Stimulated activated effector memory CD8-positive, alpha-beta T cell treated with anti-CD3 and anti-CD28 coated beads, Interleukin-12 subunit alpha, Interleukin-12 subunit beta, amount 100 ng/mL, for 72 hours (primary cell): ENCODE measurements around the gene TACC2.

ENCODE experiments used
- ATAC-seq: fragments of 150-1000 bp; cut with Tn5 transposase; 2 replicates; pipeline ENCODE4 v1.10.0; 2021
- DNase-seq, 2 donors: peaks; one replicate each; pipeline ENCODE4 v3.0.0; 2021 to 2022; ENCODE audit warnings: low spot score in 2 of 2
- H3K27ac Mint-ChIP-seq: one replicate; pipeline ENCODE4 v1.8.0; 2022; ENCODE audit warnings: mild to moderate bottlenecking, mixed read lengths
- H3K36me3 Mint-ChIP-seq: one replicate; pipeline ENCODE4 v1.8.0; 2022; ENCODE audit warnings: mild to moderate bottlenecking, mixed read lengths
- H3K4me1 Mint-ChIP-seq: one replicate; pipeline ENCODE4 v1.8.0; 2022; ENCODE audit warnings: mixed read lengths
- H3K4me3 Mint-ChIP-seq: one replicate; pipeline ENCODE4 v1.8.0; 2022; ENCODE audit warnings: mild to moderate bottlenecking, mixed read lengths
- H3K9me3 Mint-ChIP-seq: one replicate; pipeline ENCODE4 v1.8.0; 2022; ENCODE audit warnings: mixed read lengths

TACC2 gene

GRCh38 chr10:122269059-122269687 lies 280.2 kb downstream of the TACC2 start:
- Mint-ChIP-seq H3K9me3 (no peaks in the 10 kb centered on the region), H3K27ac (no peak overlapping the region), H3K36me3 (no peaks in the 10 kb centered on the region), H3K4me1 (peaks cover 7% of the 10 kb centered on the region), H3K4me3 (no peak overlapping the region)
- ATAC-seq (no peak), DNase-seq (no peak)

GRCh38 chr10:122271076-122271475 lies 282.1 kb downstream of the TACC2 start, which contains the start of gene BTBD16:
Gene BTBD16 (plus strand): TSS chr10:122271296. CDS start chr10:122275082, 3,786 bp downstream.
- Mint-ChIP-seq H3K27ac (no peak within 1 kb of the TSS), H3K4me1 (peaks cover 7% of the 10 kb centered on the region), H3K36me3 (no peaks in the 10 kb centered on the region), H3K9me3 (no peaks in the 10 kb centered on the region), H3K4me3 (no peak within 1 kb of the TSS)
- DNase-seq, result no peak
- no peak for ATAC-seq

GRCh38 chr10:122273966-122274545 lies 285.1 kb downstream of the TACC2 start:
- DNase-seq, result no peak
- ATAC-seq, result no peak
- Mint-ChIP-seq H3K27ac (no peak overlapping the region), H3K9me3 (no peaks in the 10 kb centered on the region), H3K4me3 (no peak overlapping the region), H3K4me1 (no peaks in the 10 kb centered on the region), H3K36me3 (no peaks in the 10 kb centered on the region)

- H3K4me3 Mint-ChIP-seq, result no peak overlapping the region
Observed at GRCh38 chr10:122276611-122277208, 287.7 kb downstream of the TACC2 start.

GRCh38 chr10:122277526-122278136 lies 288.7 kb downstream of the TACC2 start:
- H3K4me3 Mint-ChIP-seq, result no peak overlapping the region
- no peak for ATAC-seq
- H3K27ac Mint-ChIP-seq, result no peak overlapping the region
- no peak for DNase-seq
- no peaks in the 10 kb centered on the region for H3K9me3 Mint-ChIP-seq
- H3K4me1 Mint-ChIP-seq, result peaks cover 12% of the 10 kb centered on the region
- no peaks in the 10 kb centered on the region for H3K36me3 Mint-ChIP-seq

More at GRCh38 chr10:122276611-122277208, 287.7 kb downstream of the TACC2 start:
- Mint-ChIP-seq H3K9me3 (no peaks in the 10 kb centered on the region), H3K4me1 (peaks cover 6% of the 10 kb centered on the region), H3K27ac (no peak overlapping the region), H3K36me3 (no peaks in the 10 kb centered on the region)
- ATAC-seq (no peak), DNase-seq (no peak)

- Mint-ChIP-seq H3K36me3 (no peaks in the 10 kb centered on the region), H3K4me1 (peaks cover 16% of the 10 kb centered on the region), H3K27ac (no peak overlapping the region), H3K9me3 (no peaks in the 10 kb centered on the region), H3K4me3 (no peak overlapping the region)
- no peak for ATAC-seq
- DNase-seq, result peak in 1 of 2 donors; percentile 57
Observed at GRCh38 chr10:122279725-122280141, 290.8 kb downstream of the TACC2 start.

GRCh38 chr10:122280156-122280555 lies 291.2 kb downstream of the TACC2 start:
- no peaks in the 10 kb centered on the region for H3K9me3 Mint-ChIP-seq
- no peak overlapping the region for H3K4me3 Mint-ChIP-seq
- peaks cover 16% of the 10 kb centered on the region for H3K4me1 Mint-ChIP-seq
- no peak for DNase-seq
- no peaks in the 10 kb centered on the region for H3K36me3 Mint-ChIP-seq
- ATAC-seq, result no peak
- no peak overlapping the region for H3K27ac Mint-ChIP-seq

GRCh38 chr10:122281018-122281626 lies 292.2 kb downstream of the TACC2 start:
- H3K4me3 Mint-ChIP-seq, result no peak overlapping the region
- H3K4me1 Mint-ChIP-seq, result peaks cover 16% of the 10 kb centered on the region
- H3K27ac Mint-ChIP-seq, result no peak overlapping the region
- H3K9me3 Mint-ChIP-seq, result no peaks in the 10 kb centered on the region
- DNase-seq, result no peak
- no peak for ATAC-seq
- no peaks in the 10 kb centered on the region for H3K36me3 Mint-ChIP-seq

- Mint-ChIP-seq H3K27ac (no peak overlapping the region), H3K36me3 (no peaks in the 10 kb centered on the region), H3K4me3 (no peak overlapping the region), H3K9me3 (no peaks in the 10 kb centered on the region), H3K4me1 (peaks cover 16% of the 10 kb centered on the region)
- DNase-seq (no peak), ATAC-seq (no peak)
Observed at GRCh38 chr10:122281751-122282150, 292.8 kb downstream of the TACC2 start.

- Mint-ChIP-seq H3K27ac (no peak overlapping the region), H3K36me3 (no peaks in the 10 kb centered on the region), H3K4me3 (no peak overlapping the region), H3K4me1 (peaks cover 16% of the 10 kb centered on the region), H3K9me3 (no peaks in the 10 kb centered on the region)
- ATAC-seq (peak; percentile 52), DNase-seq (no peak)
Observed at GRCh38 chr10:122282253-122282671, 293.3 kb downstream of the TACC2 start.

- Mint-ChIP-seq H3K9me3 (no peaks in the 10 kb centered on the region), H3K36me3 (no peaks in the 10 kb centered on the region), H3K4me3 (no peak overlapping the region), H3K4me1 (peaks cover 16% of the 10 kb centered on the region), H3K27ac (no peak overlapping the region)
- ATAC-seq (no peak), DNase-seq (no peak)
Observed at GRCh38 chr10:122282909-122283308, 293.9 kb downstream of the TACC2 start.

- no peaks in the 10 kb centered on the region for H3K9me3 Mint-ChIP-seq
- no peak overlapping the region for H3K4me3 Mint-ChIP-seq
- peaks cover 9% of the 10 kb centered on the region for H3K4me1 Mint-ChIP-seq
- ATAC-seq (no peak), DNase-seq (no peak)
- H3K36me3 Mint-ChIP-seq, result no peaks in the 10 kb centered on the region
- no peak overlapping the region for H3K27ac Mint-ChIP-seq
Observed at GRCh38 chr10:122285506-122286444, 296.8 kb downstream of the TACC2 start.

- no peak overlapping the region for H3K27ac Mint-ChIP-seq
- DNase-seq (no peak), ATAC-seq (no peak)
- no peaks in the 10 kb centered on the region for H3K9me3 Mint-ChIP-seq
- H3K36me3 Mint-ChIP-seq, result no peaks in the 10 kb centered on the region
- H3K4me3 Mint-ChIP-seq, result no peak overlapping the region
- peaks cover 9% of the 10 kb centered on the region for H3K4me1 Mint-ChIP-seq
Observed at GRCh38 chr10:122286867-122287266, 297.9 kb downstream of the TACC2 start.

- peaks cover 4% of the 10 kb centered on the region for H3K4me1 Mint-ChIP-seq
- H3K9me3 Mint-ChIP-seq, result no peaks in the 10 kb centered on the region
Observed at GRCh38 chr10:122287570-122287969, 298.6 kb downstream of the TACC2 start.

More at GRCh38 chr10:122287570-122287969, 298.6 kb downstream of the TACC2 start:
- Mint-ChIP-seq H3K27ac (no peak overlapping the region), H3K4me3 (no peak overlapping the region), H3K36me3 (no peaks in the 10 kb centered on the region)
- ATAC-seq (no peak), DNase-seq (no peak)
